Thyroid gland (tissue), 4 donors: Measurements from ENCODE around the gene SCFD2. TPM values are rescaled to one million over a fixed set of nuclear protein-coding genes. Genes with fewer than 3 reads are reported as not detected.

ENCODE experiments used
- DNase-seq, 2 donors: peaks; one replicate each; pipeline ENCODE4 v3.0.0-alpha.2; 2019
- H3K27ac ChIP-seq, 3 donors: fragments of 200-600 bp; sonication (generic); 1 replicate in 2 of 3; 2 replicates in 1 of 3; pipeline ENCODE4 v1.5.1; 2016 to 2019; ENCODE audit warnings: mild to moderate bottlenecking in 1 of 3, moderate library complexity in 1 of 3
- H3K27me3 ChIP-seq: fragments of 200-600 bp; sonication (generic); one replicate; pipeline ENCODE4 v1.5.1; 2019
- H3K36me3 ChIP-seq, 2 donors: fragments of 200-600 bp; sonication (generic); one replicate each; pipeline ENCODE4 v1.5.1; 2016 to 2019
- H3K4me1 ChIP-seq, 2 donors: fragments of 200-600 bp; sonication (generic); one replicate each; pipeline ENCODE4 v1.5.1; 2017 to 2019
- H3K4me3 ChIP-seq, 3 donors: fragments of 200-600 bp; sonication (generic); replicated peaks in 1 of 3; 1 replicate in 2 of 3; 2 replicates in 1 of 3; pipeline ENCODE4 v1.5.1; 2016; ENCODE audit warnings: mild to moderate bottlenecking in 1 of 3
- H3K9me3 ChIP-seq: fragments of 200-600 bp; sonication (generic); one replicate; pipeline ENCODE4 v1.5.1; 2017
- CTCF ChIP-seq, 6 experiments: fragments of 200-600 bp in 3 of 6; fragments of 450-650 bp in 3 of 6; sonication (generic) in 3 of 6; IDR thresholded peaks; one replicate each; pipeline ENCODE4 v1.5.1; 2016 to 2019; ENCODE audit warnings: antibody characterized with exemption in 6 of 6, mild to moderate bottlenecking in 2 of 6, inconsistent platforms in 1 of 6, moderate library complexity in 1 of 6
- POLR2A ChIP-seq, 2 donors: fragments of 450-650 bp; IDR thresholded peaks; one replicate each; pipeline ENCODE4 v1.6.1; 2017; ENCODE audit warnings: antibody characterized with exemption in 2 of 2, mild to moderate bottlenecking in 2 of 2, moderate library complexity in 1 of 2
- WGBS, 2 donors: methylation state at CpG; one replicate each; pipeline ENCODE4 v1.1.5; 2017; 5-methylcytosine and 5-hydroxymethylcytosine counted together
- intact Hi-C: fragments of 100-400 bp; cut with DNase I; formaldehyde crosslinking; loops from one replicate; pipeline ENCODE4 v1.15.1; 2023
- total RNA-seq, 4 donors: library from RNA; depleted of rRNA; stranded (reverse); fragments of >200 nt; gene quantifications; one replicate each; pipeline ENCODE4 v1.2.3, GENCODE V29; 2016

The SCFD2 gene
- total RNA-seq, 4 donors from 2014 or later: 10.3 to 32.9 (median 28.2) TPM

DNA sequence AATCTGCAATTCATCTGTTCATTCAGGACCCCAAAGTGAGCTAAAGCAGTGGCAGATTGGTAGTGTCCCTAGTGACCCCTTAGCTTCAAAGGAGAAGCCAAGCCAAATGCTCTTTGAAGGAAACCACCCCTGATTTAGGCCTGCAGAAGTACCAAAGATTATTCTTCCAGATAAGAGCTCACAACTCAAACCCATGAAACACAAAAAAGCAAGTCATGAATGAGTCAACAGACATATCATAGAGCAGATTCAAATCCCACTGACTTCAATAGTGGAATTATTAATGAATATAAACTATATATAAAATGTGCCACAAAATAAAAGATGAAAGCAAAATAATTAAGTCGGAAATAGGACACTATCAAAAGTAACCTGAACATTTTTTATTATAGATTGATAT lies 197.6 kb downstream of the SCFD2 start:
- Histone ChIP-seq H3K4me3 (no peak overlapping the region), H3K36me3 (no peaks in the 10 kb centered on the region), H3K4me1 (no peaks in the 10 kb centered on the region), H3K27ac (no peak overlapping the region), H3K9me3 (no peaks in the 10 kb centered on the region), H3K27me3 (no peaks in the 10 kb centered on the region)
- intact Hi-C loops: no loop called here
- no peak for DNase-seq
- WGBS, 2 donors: 93 to 98% methylated on average over 1 of the region's 1 CpG
- no peak for TF ChIP-seq POLR2A (IDR thresholded peaks at IDR 0.05)
- TF ChIP-seq CTCF (IDR thresholded peaks at IDR 0.05): no peak

DNA sequence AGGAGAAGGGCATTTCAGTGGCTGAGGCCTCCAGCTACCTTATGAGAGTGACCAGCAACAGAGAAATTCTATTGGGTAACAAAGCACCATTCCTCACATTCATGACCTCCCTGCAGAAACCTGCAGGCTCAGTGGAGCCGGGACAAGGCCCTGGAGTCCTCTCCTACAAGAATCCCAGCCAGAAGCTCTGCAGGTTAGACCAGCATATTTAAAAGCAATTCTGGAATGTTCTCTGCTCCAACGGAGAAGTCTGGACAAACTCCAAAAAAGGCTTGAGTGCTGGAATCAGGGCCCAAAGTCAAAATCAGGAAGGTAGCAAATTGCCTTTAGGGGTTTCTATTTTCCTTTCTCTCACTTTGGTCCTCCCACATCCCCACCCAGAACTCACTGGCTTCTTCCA lies 202.9 kb downstream of the SCFD2 start:
- H3K4me3 ChIP-seq: no peak overlapping the region
- H3K9me3 ChIP-seq: no peaks in the 10 kb centered on the region
- intact Hi-C loops: no loop called here
- no peak overlapping the region for H3K27ac ChIP-seq
- H3K27me3 ChIP-seq: no peaks in the 10 kb centered on the region
- 28 to 52% methylated on average over 2 of the region's 2 CpGs for WGBS, 2 donors
- peaks cover 0 to 11% of the 10 kb centered on the region in 2 donors for H3K4me1 ChIP-seq
- DNase-seq: no peak
- H3K36me3 ChIP-seq: no peaks in the 10 kb centered on the region
- no peak for TF ChIP-seq CTCF (IDR thresholded peaks at IDR 0.05)
- TF ChIP-seq POLR2A (IDR thresholded peaks at IDR 0.05): no peak

DNA sequence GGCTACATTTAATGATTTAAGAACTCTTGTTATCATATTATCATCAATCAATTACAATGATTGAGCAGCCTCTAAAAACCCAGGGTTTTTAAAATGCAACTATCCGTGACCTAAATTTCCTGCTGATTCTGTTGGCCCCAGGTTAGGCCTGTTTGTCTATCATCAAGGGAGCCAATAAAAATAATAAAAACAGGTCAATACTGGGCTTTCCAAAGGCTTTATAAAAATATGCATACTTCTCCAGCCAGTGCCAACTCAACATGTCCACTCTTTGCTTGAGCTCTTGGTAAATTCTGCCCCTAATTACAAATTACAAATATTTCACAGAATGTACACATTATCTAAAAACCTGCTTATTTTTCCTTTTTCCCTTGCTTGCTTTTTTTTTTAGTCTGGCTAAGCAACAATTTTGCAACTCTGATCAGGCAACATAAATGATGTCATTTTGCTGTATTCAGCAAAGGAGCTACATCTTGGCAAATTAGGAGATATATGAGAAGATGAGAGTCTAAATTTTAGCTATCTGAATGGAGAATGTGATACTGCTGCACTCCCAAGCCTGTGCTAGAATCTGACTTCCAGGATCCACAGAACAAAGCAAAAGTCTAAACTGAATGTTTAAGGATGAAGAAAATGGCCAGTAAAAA lies 204.0 kb downstream of the SCFD2 start:
- no peak overlapping the region for H3K27ac ChIP-seq
- no peak for DNase-seq
- TF ChIP-seq CTCF (IDR thresholded peaks at IDR 0.05): no peak
- no peak for TF ChIP-seq POLR2A (IDR thresholded peaks at IDR 0.05)
- H3K4me1 ChIP-seq: peaks cover 0 to 11% of the 10 kb centered on the region in 2 donors
- H3K27me3 ChIP-seq: no peaks in the 10 kb centered on the region
- WGBS, 2 donors: 79 to 82% methylated on average over 1 of the region's 1 CpG
- no peak overlapping the region for H3K4me3 ChIP-seq
- no peaks in the 10 kb centered on the region for H3K9me3 ChIP-seq
- intact Hi-C loops: no loop called here
- no peaks in the 10 kb centered on the region for H3K36me3 ChIP-seq

GRCh38 chr4:53161051-53161786 lies 204.6 kb downstream of the SCFD2 start:
- Histone ChIP-seq H3K36me3 (no peaks in the 10 kb centered on the region), H3K27me3 (no peaks in the 10 kb centered on the region), H3K4me1 (peaks cover 0 to 11% of the 10 kb centered on the region in 2 donors), H3K27ac (no peak overlapping the region), H3K9me3 (no peaks in the 10 kb centered on the region), H3K4me3 (no peak overlapping the region)
- TF ChIP-seq CTCF (IDR thresholded peaks at IDR 0.05) (no peak), POLR2A (IDR thresholded peaks at IDR 0.05) (no peak)
- intact Hi-C loops: no loop called here
- WGBS, 2 donors: 69 to 71% methylated on average over 5 of the region's 5 CpGs
- no peak for DNase-seq

DNA sequence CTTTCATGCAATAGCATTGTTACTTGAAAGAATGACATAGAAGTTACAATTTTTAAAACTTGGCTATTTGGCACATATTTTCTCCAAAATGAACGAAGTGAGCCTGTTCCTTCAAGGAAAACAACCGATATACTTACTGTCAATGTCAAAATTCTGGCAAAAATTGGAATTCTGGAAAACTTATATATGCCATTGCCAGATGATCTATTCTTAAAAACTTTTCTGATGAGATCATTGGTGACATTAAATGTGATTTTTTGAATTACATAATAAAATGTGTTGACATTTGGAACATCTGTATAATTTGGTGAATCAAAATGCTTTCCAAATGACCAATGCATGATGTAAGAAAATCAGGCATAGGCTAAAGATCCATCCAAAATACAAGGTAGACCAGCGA lies 209.0 kb downstream of the SCFD2 start:
- intact Hi-C loops: no loop called here
- Histone ChIP-seq H3K9me3 (no peaks in the 10 kb centered on the region), H3K4me3 (no peak overlapping the region), H3K36me3 (no peaks in the 10 kb centered on the region), H3K27me3 (no peaks in the 10 kb centered on the region), H3K4me1 (peaks cover 0 to 8% of the 10 kb centered on the region in 2 donors), H3K27ac (no peak overlapping the region)
- 86 to 92% methylated on average over 3 of the region's 3 CpGs for WGBS, 2 donors
- DNase-seq: no peak
- TF ChIP-seq CTCF (IDR thresholded peaks at IDR 0.05) (no peak), POLR2A (IDR thresholded peaks at IDR 0.05) (no peak)
